Inflammatory macrophage (primary cell): ENCODE measurements around the gene TAF7L.

Experiments used
- DNase-seq, 2 donors: peaks; one replicate each; pipeline ENCODE4 v3.0.0-alpha.2; 2020 to 2022

Gene TAF7L

DNA sequence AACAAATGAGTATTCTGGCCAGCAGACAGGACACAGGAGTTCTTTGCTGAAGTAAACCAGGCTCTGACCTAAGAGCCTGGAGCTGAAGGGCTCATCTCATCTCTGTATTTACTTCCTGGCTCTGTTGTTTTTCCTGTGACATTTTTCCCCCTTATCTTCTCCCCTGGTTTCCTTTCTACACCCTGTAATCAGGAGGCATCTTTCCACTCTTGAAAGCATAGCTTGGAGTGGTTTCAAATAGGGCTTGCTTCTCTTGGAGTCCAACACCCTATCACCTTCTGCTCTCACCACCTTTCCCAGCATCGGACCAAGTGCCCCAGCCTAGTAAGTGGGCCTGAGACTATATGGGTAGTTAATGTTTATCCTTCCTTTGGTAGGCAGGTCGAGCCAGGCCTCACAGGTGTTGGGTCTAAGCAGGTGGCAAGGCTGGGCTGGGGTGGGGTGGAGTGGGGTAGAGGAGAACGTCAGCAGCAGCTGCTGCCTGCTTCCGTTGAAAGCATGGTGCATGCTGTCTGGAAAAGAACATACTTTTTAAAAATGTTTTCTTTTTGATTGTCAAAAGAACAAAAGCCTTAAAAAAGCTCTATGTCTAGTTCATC, 70.4 kb downstream of the TAF7L start:
- DNase-seq: no peak

DNA sequence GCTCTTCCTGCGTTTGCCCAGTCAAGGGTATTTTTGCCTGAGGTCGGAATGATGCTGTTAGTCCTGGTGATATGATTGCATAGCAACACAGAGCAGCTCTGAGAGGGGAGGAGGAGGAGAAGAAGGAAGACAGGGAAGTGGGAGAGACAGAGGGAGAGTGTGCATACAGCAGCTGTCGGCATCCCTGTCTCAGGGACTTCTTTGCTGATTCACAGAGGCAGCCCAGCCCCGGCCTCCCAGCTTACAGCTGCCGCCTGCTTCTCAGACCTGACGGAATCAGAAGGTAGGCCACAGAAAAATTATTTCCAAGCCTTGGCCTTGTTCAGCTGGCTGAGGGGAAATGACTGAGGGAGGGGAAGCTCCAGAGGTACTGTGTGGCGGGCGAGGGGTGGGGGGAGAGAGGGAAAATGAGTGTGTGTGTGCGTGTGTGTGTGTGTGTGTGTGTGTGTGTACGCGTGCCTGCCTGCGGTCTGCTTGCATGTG, 71.2 kb downstream of the TAF7L start:
- DNase-seq: no peak

DNA sequence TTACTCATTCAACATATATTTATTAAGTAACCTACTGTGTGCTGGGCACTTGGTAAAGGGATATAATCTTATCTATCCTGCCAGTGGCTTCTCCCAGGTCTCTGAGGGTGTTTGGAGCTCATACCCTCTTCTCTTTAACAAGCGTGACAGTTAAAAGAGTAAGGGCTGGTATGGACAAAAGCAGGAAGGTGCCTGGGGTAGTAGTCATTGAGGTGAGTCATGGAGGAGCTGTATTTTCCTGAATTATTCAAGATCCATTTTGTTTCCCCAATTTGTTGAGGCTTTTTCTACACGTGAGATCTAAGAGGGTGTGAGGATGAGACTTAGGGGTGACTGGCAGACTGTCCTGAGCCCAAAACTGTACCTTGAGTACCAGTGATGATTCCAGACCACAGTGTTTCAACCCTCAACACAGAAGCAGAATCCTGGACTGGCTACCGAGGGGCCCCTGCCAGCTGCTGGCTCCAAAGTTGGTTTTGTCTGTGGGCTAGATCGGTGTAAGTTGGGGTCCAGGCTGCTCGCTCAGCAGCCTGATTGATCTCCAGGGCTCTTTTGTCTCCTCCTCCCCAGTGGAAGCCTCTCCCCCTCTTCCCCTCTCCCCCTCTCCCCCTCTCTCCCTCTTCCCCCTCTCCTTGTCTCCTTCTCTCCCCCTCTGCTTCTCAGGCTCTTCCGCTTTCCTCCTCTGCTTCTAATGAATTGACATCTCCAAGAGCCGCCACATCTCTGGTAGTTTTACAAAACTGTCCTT, 71.8 kb downstream of the TAF7L start, which contains the start of gene DRP2:
Gene DRP2, plus strand, starts transcription at position 671 of the 748 bp plus-strand sequence. CDS start 11,862 bp downstream, outside the sequence.
- DNase-seq: no peak
